Measurements from ENCODE around the gene ZFAND3. TPM values are rescaled to one million over a fixed set of nuclear protein-coding genes. Genes with fewer than 3 reads are reported as not detected.
A peak's percentile ranks its signal among the peaks of the same experiment; 100 is the strongest.

The ZFAND3 gene
- total and polyA plus RNA-seq, 8 donors, result 65.9 to 125 (median 118) TPM

DNA sequence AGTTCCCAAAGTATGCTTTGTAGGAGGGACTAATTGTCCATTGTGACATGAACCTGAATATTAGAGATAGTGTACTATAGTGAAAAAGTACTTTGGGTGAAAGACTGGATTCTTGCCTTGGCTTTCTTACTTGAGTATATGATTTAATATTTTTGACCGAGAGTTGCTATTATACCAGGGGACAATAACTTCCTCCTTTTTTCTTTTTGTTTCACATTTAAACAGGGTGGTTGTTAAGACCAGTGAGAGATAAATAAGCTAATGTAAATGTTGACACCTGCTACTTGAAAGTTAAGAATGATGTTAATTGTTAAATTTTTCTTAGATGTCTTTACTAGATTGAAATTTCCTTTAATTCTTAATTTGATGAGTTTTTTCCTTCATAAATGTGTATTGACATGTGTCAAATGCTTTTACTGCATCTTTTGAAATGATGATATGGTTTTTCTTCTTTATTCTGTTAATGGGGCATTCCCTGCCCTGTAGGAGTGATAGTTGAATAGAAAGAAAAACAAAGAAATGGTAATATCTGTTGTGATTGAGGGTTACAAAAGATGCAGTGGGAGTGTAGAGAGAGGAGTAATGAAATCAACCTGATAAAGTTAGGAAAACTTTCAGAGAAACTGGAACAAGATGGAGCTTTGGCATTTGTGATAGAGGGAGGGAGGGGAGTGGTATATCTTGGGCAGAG is 48.4 kb downstream of the ZFAND3 start:
- H3K4me1 ChIP-seq, result peaks cover 8 to 56% of the 10 kb centered on the region in 2 donors
- H3K36me3 ChIP-seq, result no peaks in the 10 kb centered on the region
- no peak overlapping the region for H3K4me3 ChIP-seq
- no peak for TF ChIP-seq CTCF (IDR thresholded peaks at IDR 0.05)
- ATAC-seq (peak; percentile 46), DNase-seq (no peak)
- intact Hi-C loops (cut with DNase I), result no loop called here
- H3K27me3 ChIP-seq, result no peaks in the 10 kb centered on the region
- H3K9me3 ChIP-seq, result no peaks in the 10 kb centered on the region
- peak overlapping the region in 1 of 2 donors; percentile 41 for H3K27ac ChIP-seq

- DNase-seq, result no peak
- ATAC-seq, result peak; percentile 48
- Histone ChIP-seq H3K27me3 (no peaks in the 10 kb centered on the region), H3K27ac (no peak overlapping the region), H3K36me3 (no peaks in the 10 kb centered on the region), H3K4me1 (peaks cover 8 to 59% of the 10 kb centered on the region in 2 donors), H3K4me3 (no peak overlapping the region), H3K9me3 (no peaks in the 10 kb centered on the region)
- no peak for TF ChIP-seq CTCF (IDR thresholded peaks at IDR 0.05)
- intact Hi-C loops (cut with DNase I), result no loop called here
Measured at GRCh38 chr6:37868447-37868825, 48.9 kb downstream of the ZFAND3 start.

DNA sequence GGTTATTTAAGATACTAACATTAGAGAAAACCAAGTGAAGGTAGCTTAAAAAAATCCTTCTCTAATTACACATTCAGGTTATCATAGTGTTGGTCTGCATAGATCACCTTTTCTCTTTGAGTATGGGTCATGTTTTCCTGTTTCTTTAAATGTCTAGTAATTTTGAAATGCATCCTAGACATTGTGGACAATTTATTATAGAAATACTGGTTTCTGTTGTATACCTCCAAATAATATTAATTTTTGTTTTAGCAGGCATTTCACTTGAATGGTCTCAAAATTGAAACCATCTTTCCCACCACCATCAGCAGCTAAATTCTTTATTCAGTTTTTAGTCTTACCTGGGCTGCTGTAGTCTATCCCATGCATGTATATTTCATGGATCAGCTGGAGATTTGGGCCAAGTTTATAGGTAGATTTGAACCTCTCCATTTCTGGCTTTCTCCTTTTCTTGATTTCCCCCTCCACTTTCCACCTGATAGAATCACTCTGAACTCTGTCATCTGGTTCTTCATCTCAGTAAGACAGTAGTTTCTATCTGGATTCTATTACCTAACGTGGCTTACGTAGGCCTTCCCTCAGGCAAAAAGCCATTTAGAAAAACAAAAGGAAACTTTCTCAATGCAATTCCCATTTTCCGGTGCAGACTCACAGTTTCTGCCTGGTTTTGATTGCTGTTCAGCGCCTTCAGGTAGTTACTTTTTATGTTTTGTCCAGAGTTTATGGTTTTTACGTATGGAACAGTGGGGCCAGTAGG is 52.3 kb downstream of the ZFAND3 start:
- Histone ChIP-seq H3K27ac (no peak overlapping the region), H3K36me3 (no peaks in the 10 kb centered on the region), H3K27me3 (no peaks in the 10 kb centered on the region), H3K9me3 (no peaks in the 10 kb centered on the region), H3K4me1 (peaks cover 7 to 36% of the 10 kb centered on the region in 2 donors), H3K4me3 (no peak overlapping the region)
- ATAC-seq (no peak), DNase-seq (no peak)
- intact Hi-C loops (cut with DNase I), result no loop called here
- no peak for TF ChIP-seq CTCF (IDR thresholded peaks at IDR 0.05)

DNA sequence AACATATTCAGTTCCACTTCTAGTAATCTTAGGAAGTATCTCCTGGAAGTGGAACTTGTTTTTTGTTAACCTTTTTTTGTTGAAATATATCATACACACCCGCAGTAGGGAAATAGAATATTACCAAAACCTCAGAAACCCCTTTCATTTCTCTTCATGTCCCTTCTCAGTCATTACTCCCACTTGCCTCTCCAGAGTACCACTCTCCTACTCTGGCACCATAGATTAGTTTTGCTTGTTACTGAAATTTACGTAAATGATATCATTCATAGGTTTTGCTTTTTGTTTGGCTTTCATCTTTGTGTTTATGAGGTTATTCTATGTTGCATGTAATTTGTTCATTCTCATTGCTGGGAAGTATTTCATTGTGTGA is 52.8 kb downstream of the ZFAND3 start:
- H3K4me3 ChIP-seq, result no peak overlapping the region
- ATAC-seq (no peak), DNase-seq (no peak)
- H3K27ac ChIP-seq, result no peak overlapping the region
- H3K36me3 ChIP-seq, result no peaks in the 10 kb centered on the region
- H3K27me3 ChIP-seq, result no peaks in the 10 kb centered on the region
- no peaks in the 10 kb centered on the region for H3K9me3 ChIP-seq
- intact Hi-C loops (cut with DNase I), result no loop called here
- TF ChIP-seq CTCF (IDR thresholded peaks at IDR 0.05), result no peak
- peaks cover under 1 to 34% of the 10 kb centered on the region in 2 donors for H3K4me1 ChIP-seq

DNA sequence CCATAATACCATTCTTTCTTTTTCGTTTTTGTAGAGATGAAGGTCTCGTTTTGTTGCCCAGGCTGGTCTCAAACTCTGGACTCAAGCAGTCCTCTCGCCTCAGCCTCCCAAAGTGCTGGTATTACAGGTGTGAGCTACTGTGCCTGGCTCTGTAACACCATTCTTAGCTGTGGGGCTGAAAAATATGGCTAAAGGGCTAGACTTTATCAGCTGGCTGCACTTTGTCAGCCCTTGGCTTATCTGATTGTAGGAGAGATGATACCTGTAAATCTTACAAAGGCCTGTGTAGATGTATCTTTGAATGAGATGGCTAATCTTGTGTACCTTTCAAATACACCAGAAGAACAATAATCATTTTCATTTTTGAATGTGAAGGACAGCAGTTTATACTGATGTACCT is 55.2 kb downstream of the ZFAND3 start:
- no peak for TF ChIP-seq CTCF (IDR thresholded peaks at IDR 0.05)
- no peak for DNase-seq
- no peaks in the 10 kb centered on the region for H3K27me3 ChIP-seq
- H3K4me1 ChIP-seq, result peaks cover 0 to 34% of the 10 kb centered on the region in 2 donors
- intact Hi-C loops (cut with DNase I), result no loop called here
- no peak for ATAC-seq
- no peaks in the 10 kb centered on the region for H3K36me3 ChIP-seq
- no peak overlapping the region for H3K27ac ChIP-seq
- H3K4me3 ChIP-seq, result no peak overlapping the region
- H3K9me3 ChIP-seq, result no peaks in the 10 kb centered on the region
